Prostate gland (tissue), 2 donors: ENCODE measurements around the gene C2CD3.

Experiments
- CTCF ChIP-seq, 4 experiments: fragments of 200-600 bp in 2 of 4; fragments of 450-650 bp in 2 of 4; sonication (generic) in 2 of 4; IDR thresholded peaks; 1 replicate in 3 of 4; 2 replicates in 1 of 4; pipeline ENCODE4 v1.5.1; 2016 to 2019; ENCODE audit warnings: antibody characterized with exemption in 4 of 4, mild to moderate bottlenecking in 2 of 4, moderate library complexity in 2 of 4
- POLR2A ChIP-seq: fragments of 450-650 bp; IDR thresholded peaks from one replicate; pipeline ENCODE4 v1.6.1; 2016; ENCODE audit warnings: antibody characterized with exemption, mild to moderate bottlenecking

GRCh38 chr11:74135127-74135840 lies 35.5 kb downstream of the C2CD3 start:
- TF ChIP-seq POLR2A = no peak
- no peak for TF ChIP-seq CTCF (IDR thresholded peaks at IDR 0.05)
